ENCODE results near the gene GPLD1. TPM values are rescaled to one million over a fixed set of nuclear protein-coding genes. Genes with fewer than 3 reads are reported as not detected.
"Not testable (repeated sequence)": the region's sequence is repeated elsewhere in the genome, so short reads cannot be mapped to it uniquely, and the experiment has no call there.

GPLD1 gene
- total RNA-seq, 2 experiments from 2014 or later = 0.59 to 0.66 TPM

GRCh38 chr6:24419526-24419925 is 69.9 kb downstream of the GPLD1 start:
- no peak overlapping the region for H3K27ac ChIP-seq (ENCODE audit: low read depth in 1 of 2, low read length in 2 of 2)

GRCh38 chr6:24415753-24416152 is 73.6 kb downstream of the GPLD1 start:
- Histone ChIP-seq H3K27me3 (ENCODE audit: control insufficient read depth in 1 of 2, insufficient read depth in 2 of 2, low read length in 2 of 2) (no peaks in the 10 kb centered on the region), H3K4me3 (ENCODE audit: low read length) (no peak overlapping the region), H3K9me3 (ENCODE audit: control insufficient read depth in 1 of 2, insufficient read depth in 1 of 2, low read length in 2 of 2) (no peaks in the 10 kb centered on the region), H3K36me3 (ENCODE audit: insufficient read depth, low read length) (peaks cover 80% of the 10 kb centered on the region), H3K27ac (ENCODE audit: low read depth in 1 of 2, low read length in 2 of 2) (no peak overlapping the region), H3K4me1 (ENCODE audit: insufficient read depth, low read length) (no peaks in the 10 kb centered on the region)
- Mint-ChIP-seq H3K4me1 (ENCODE audit: low read depth) (no peaks in the 10 kb centered on the region), H3K27me3 (no peaks in the 10 kb centered on the region), H3K9me3 (no peaks in the 10 kb centered on the region), H3K36me3 (ENCODE audit: low read depth) (peaks cover 79% of the 10 kb centered on the region), H3K27ac (no peak overlapping the region), H3K4me3 (no peak overlapping the region)
- CTCF ChIA-PET = no interaction called here
- no peak for DNase-seq
- intact Hi-C loops (cut with DNase I, micrococcal nuclease) = no loop called here
- no peak for ATAC-seq (ENCODE audit: poor library complexity)
- TF ChIP-seq CTCF (IDR thresholded peaks at IDR 0.05) = no peak
- POLR2A ChIA-PET = no interaction called here

More at GRCh38 chr6:24419526-24419925, 69.9 kb downstream of the GPLD1 start:
- Histone ChIP-seq H3K4me1 (ENCODE audit: insufficient read depth, low read length) (no peaks in the 10 kb centered on the region), H3K4me3 (ENCODE audit: low read length) (no peak overlapping the region), H3K36me3 (ENCODE audit: insufficient read depth, low read length) (peaks cover 85% of the 10 kb centered on the region), H3K9me3 (ENCODE audit: control insufficient read depth in 1 of 2, insufficient read depth in 1 of 2, low read length in 2 of 2) (no peaks in the 10 kb centered on the region), H3K27me3 (ENCODE audit: control insufficient read depth in 1 of 2, insufficient read depth in 2 of 2, low read length in 2 of 2) (no peaks in the 10 kb centered on the region)
- Mint-ChIP-seq H3K27me3 (no peaks in the 10 kb centered on the region), H3K27ac (no peak overlapping the region), H3K4me3 (no peak overlapping the region), H3K36me3 (ENCODE audit: low read depth) (peaks cover 92% of the 10 kb centered on the region), H3K4me1 (ENCODE audit: low read depth) (no peaks in the 10 kb centered on the region), H3K9me3 (no peaks in the 10 kb centered on the region)
- TF ChIP-seq CTCF (IDR thresholded peaks at IDR 0.05) = no peak
- ChIA-PET POLR2A (no interaction called here), CTCF (no interaction called here)
- intact Hi-C loops (cut with DNase I, micrococcal nuclease) = no loop called here
- DNase-seq = no peak
- ATAC-seq (ENCODE audit: poor library complexity) = no peak

- H3K27ac Mint-ChIP-seq; H3K27me3 Mint-ChIP-seq; H3K9me3 Mint-ChIP-seq; POLR2A ChIA-PET; ATAC-seq (ENCODE audit: poor library complexity); H3K4me1 Mint-ChIP-seq (ENCODE audit: low read depth); CTCF ChIA-PET; DNase-seq; H3K27me3 ChIP-seq (ENCODE audit: control insufficient read depth in 1 of 2, insufficient read depth in 2 of 2, low read length in 2 of 2); intact Hi-C loops (cut with DNase I, micrococcal nuclease); H3K9me3 ChIP-seq (ENCODE audit: control insufficient read depth in 1 of 2, insufficient read depth in 1 of 2, low read length in 2 of 2); H3K27ac ChIP-seq (ENCODE audit: low read depth in 1 of 2, low read length in 2 of 2); H3K4me3 ChIP-seq (ENCODE audit: low read length); H3K4me1 ChIP-seq (ENCODE audit: insufficient read depth, low read length); H3K4me3 Mint-ChIP-seq: not testable (repeated sequence)
- peaks cover 78% of the 10 kb centered on the region for H3K36me3 ChIP-seq (ENCODE audit: insufficient read depth, low read length)
- H3K36me3 Mint-ChIP-seq (ENCODE audit: low read depth) = peaks cover 75% of the 10 kb centered on the region
These were observed 74.8 kb downstream of the GPLD1 start for GRCh38 chr6:24414531-24414930.

GRCh38 chr6:24412294-24412693 is 77.1 kb downstream of the GPLD1 start:
- ATAC-seq (ENCODE audit: poor library complexity) = no peak
- no peaks in the 10 kb centered on the region for H3K4me1 ChIP-seq (ENCODE audit: insufficient read depth, low read length)
- no peak overlapping the region for H3K4me3 Mint-ChIP-seq
- no peaks in the 10 kb centered on the region for H3K27me3 ChIP-seq (ENCODE audit: control insufficient read depth in 1 of 2, insufficient read depth in 2 of 2, low read length in 2 of 2)
- no peaks in the 10 kb centered on the region for H3K27me3 Mint-ChIP-seq
- DNase-seq = no peak
- no peaks in the 10 kb centered on the region for H3K4me1 Mint-ChIP-seq (ENCODE audit: low read depth)
- CTCF ChIA-PET = no interaction called here
- H3K27ac ChIP-seq (ENCODE audit: low read depth in 1 of 2, low read length in 2 of 2) = no peak overlapping the region
- POLR2A ChIA-PET = no interaction called here
- no peak overlapping the region for H3K4me3 ChIP-seq (ENCODE audit: low read length)
- no peaks in the 10 kb centered on the region for H3K9me3 ChIP-seq (ENCODE audit: control insufficient read depth in 1 of 2, insufficient read depth in 1 of 2, low read length in 2 of 2)
- peak overlapping the region; percentile 52 for H3K27ac Mint-ChIP-seq
- H3K9me3 Mint-ChIP-seq = no peaks in the 10 kb centered on the region
- TF ChIP-seq CTCF (IDR thresholded peaks at IDR 0.05) = no peak
- intact Hi-C loops (cut with DNase I, micrococcal nuclease) = no loop called here
- H3K36me3 Mint-ChIP-seq (ENCODE audit: low read depth) = peaks cover 79% of the 10 kb centered on the region
- H3K36me3 ChIP-seq (ENCODE audit: insufficient read depth, low read length) = peaks cover 79% of the 10 kb centered on the region

Data from CD4-positive, alpha-beta T cell (primary cell).